Measurements from ENCODE around the gene CFAP100. TPM values are rescaled to one million over a fixed set of nuclear protein-coding genes. Genes with fewer than 3 reads are reported as not detected.

Gene CFAP100
- total and polyA plus RNA-seq, 2 experiments from 2014 or later = not detected

DNA sequence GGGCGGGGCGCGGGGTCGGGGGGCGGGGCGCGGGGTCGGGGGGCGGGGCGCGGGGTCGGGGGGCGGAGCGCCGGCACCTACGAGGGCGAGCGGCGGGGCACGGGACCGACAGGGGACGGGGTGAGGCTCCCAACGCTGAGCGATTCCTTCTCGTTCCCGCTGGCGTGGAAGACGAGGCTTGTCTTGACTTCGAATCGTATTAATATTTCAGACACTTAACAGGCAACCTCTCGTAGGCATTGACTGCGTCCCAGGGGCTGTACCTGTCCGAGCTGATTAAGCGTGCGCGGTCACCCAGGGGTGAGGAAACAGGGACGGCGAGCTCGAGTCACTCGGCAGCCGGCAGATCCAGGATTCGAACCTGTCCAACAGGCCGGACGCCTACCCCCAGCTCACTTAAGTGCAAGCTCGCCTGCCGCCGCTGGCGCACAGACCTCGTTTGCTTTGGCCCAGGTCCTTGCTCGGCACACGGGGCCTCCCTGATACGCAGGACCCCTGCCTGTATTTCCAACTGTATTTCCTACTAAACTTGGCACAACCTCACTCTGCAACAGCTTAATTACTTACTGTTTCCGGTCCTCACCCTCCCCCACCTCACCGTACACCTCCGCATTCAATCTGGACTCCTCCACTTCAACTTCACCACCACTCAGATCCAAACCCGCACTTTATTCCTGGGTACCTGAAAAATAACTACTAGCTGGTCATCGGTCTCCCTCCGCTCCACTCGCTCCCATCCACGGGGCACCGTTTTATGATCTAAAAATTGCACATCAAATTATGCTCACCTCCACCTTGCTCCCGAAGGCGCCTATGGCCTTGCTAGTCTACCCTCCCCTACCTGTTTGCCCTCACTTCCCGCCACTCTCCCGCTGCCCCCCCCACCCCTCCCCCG, 81.7 kb downstream of the CFAP100 start:
- Histone ChIP-seq H3K4me1 (ENCODE audit: insufficient read depth) (peaks cover 25% of the 10 kb centered on the region), H3K9me2 (replicated peaks; ENCODE audit: insufficient read depth) (no peaks in the 10 kb centered on the region), H3K4me2 (peak overlapping the region; percentile 75), H3K27me3 (no peaks in the 10 kb centered on the region), H3K4me3 (peak overlapping the region; percentile 41), H4K20me1 (ENCODE audit: insufficient read depth, poor library complexity, severe bottlenecking) (peaks cover 37% of the 10 kb centered on the region), H3K9me3 (ENCODE audit: low read depth) (no peaks in the 10 kb centered on the region), H3K79me2 (peaks cover 33% of the 10 kb centered on the region), H3K27ac (peak overlapping the region; percentile 94), H3K36me3 (replicated peaks; ENCODE audit: insufficient read depth, low read depth) (no peaks in the 10 kb centered on the region), H2AFZ (peak overlapping the region; percentile 80)
- no peak for TF ChIP-seq EZH2 (IDR thresholded peaks at IDR 0.05; ENCODE audit: borderline replicate concordance)
- TF ChIP-seq EZH2phosphoT487 (IDR thresholded peaks at IDR 0.05; ENCODE audit: low read depth, severe bottlenecking, unreplicated experiment) = no peak
- TF ChIP-seq, protein P1, sequence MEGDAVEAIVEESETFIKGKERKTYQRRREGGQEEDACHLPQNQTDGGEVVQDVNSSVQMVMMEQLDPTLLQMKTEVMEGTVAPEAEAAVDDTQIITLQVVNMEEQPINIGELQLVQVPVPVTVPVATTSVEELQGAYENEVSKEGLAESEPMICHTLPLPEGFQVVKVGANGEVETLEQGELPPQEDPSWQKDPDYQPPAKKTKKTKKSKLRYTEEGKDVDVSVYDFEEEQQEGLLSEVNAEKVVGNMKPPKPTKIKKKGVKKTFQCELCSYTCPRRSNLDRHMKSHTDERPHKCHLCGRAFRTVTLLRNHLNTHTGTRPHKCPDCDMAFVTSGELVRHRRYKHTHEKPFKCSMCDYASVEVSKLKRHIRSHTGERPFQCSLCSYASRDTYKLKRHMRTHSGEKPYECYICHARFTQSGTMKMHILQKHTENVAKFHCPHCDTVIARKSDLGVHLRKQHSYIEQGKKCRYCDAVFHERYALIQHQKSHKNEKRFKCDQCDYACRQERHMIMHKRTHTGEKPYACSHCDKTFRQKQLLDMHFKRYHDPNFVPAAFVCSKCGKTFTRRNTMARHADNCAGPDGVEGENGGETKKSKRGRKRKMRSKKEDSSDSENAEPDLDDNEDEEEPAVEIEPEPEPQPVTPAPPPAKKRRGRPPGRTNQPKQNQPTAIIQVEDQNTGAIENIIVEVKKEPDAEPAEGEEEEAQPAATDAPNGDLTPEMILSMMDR (IDR thresholded peaks at IDR 0.05; ENCODE audit: poor library complexity) = no peak
- WGBS (ENCODE audit: low lambda C conversion rate, missing lambda C conversion rate) = 19% methylated on average over 41 of the region's 66 CpGs
- no peak for DNase-seq (ENCODE audit: low spot score)

DNA sequence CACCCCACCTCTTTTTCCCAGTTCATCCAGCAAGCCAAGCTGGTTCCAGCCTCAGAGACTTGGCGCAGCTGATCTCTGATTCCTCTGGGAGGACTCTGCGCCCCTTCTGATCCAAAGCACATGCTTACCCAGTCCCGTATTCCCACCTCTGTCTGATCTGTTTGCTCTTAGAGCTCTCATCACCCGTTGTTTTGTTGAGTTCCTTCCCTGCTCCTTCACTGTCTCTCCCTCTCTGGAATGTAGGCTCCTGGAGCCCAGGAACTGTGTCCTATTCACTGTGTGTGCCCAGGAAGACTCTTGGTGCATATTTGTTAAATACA, 82.3 kb downstream of the CFAP100 start:
- H3K4me2 ChIP-seq = peak overlapping the region; percentile 75
- H3K9me2 ChIP-seq (replicated peaks; ENCODE audit: insufficient read depth) = no peaks in the 10 kb centered on the region
- no peak for DNase-seq (ENCODE audit: low spot score)
- peaks cover 31% of the 10 kb centered on the region for H4K20me1 ChIP-seq (ENCODE audit: insufficient read depth, poor library complexity, severe bottlenecking)
- no peak overlapping the region for H2AFZ ChIP-seq
- H3K9me3 ChIP-seq (ENCODE audit: low read depth) = no peaks in the 10 kb centered on the region
- whole genome bisulfite sequencing (ENCODE audit: low lambda C conversion rate, missing lambda C conversion rate) = 71% methylated on average over 4 of the region's 4 CpGs
- peaks cover 27% of the 10 kb centered on the region for H3K79me2 ChIP-seq
- H3K27me3 ChIP-seq = no peaks in the 10 kb centered on the region
- peaks cover 23% of the 10 kb centered on the region for H3K4me1 ChIP-seq (ENCODE audit: insufficient read depth)
- H3K4me3 ChIP-seq = no peak overlapping the region
- TF ChIP-seq, protein P1 (IDR thresholded peaks at IDR 0.05; ENCODE audit: poor library complexity) = no peak
- TF ChIP-seq EZH2phosphoT487 (IDR thresholded peaks at IDR 0.05; ENCODE audit: low read depth, severe bottlenecking, unreplicated experiment) (no peak), EZH2 (IDR thresholded peaks at IDR 0.05; ENCODE audit: borderline replicate concordance) (no peak)
- H3K27ac ChIP-seq = no peak overlapping the region
- H3K36me3 ChIP-seq (replicated peaks; ENCODE audit: insufficient read depth, low read depth) = no peaks in the 10 kb centered on the region

DNA sequence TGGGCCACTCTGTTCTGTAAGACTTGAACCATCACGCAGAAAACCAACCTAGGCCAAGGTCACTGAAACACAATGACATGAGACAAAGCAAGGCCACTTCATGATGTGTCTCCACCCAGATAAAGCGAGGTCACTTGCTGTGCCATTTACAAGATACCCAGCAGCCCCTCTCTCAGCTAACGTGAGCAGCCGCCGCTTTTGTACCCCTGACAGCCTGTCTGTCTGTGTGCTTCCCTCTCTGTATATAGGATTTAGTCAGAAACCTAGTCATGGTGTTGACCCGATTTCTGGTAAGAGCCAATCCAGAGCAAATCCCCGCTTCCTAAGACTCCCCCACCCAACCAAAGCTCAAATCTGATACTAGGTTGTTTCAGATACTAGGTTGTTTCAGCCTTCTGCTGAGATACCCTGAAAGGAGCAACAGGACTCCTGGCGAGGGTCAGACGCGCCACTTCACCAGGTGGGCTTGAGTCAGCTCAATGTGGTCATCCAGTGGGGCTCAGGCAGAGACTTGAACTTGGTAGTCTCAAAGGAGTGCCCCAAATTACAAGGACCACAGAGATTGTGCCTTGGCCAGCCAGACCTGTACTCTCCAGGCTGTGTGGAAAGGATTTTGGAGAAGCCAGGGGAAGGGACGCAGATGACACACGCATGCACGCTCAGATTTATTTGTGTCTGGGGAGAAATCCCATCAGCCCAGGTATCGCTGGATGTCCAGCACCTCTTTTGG, 84.0 kb downstream of the CFAP100 start:
- no peaks in the 10 kb centered on the region for H3K27me3 ChIP-seq
- TF ChIP-seq EZH2 (IDR thresholded peaks at IDR 0.05; ENCODE audit: borderline replicate concordance) (no peak), EZH2phosphoT487 (IDR thresholded peaks at IDR 0.05; ENCODE audit: low read depth, severe bottlenecking, unreplicated experiment) (no peak)
- TF ChIP-seq, protein P1 (IDR thresholded peaks at IDR 0.05; ENCODE audit: poor library complexity) = no peak
- no peak for DNase-seq (ENCODE audit: low spot score)
- H3K27ac ChIP-seq = no peak overlapping the region
- peaks cover 15% of the 10 kb centered on the region for H4K20me1 ChIP-seq (ENCODE audit: insufficient read depth, poor library complexity, severe bottlenecking)
- H2AFZ ChIP-seq = no peak overlapping the region
- H3K79me2 ChIP-seq = peaks cover 13% of the 10 kb centered on the region
- WGBS (ENCODE audit: low lambda C conversion rate, missing lambda C conversion rate) = 94% methylated on average over 14 of the region's 14 CpGs
- H3K4me2 ChIP-seq = no peak overlapping the region
- no peaks in the 10 kb centered on the region for H3K9me3 ChIP-seq (ENCODE audit: low read depth)
- peaks cover 8% of the 10 kb centered on the region for H3K4me1 ChIP-seq (ENCODE audit: insufficient read depth)
- H3K36me3 ChIP-seq (replicated peaks; ENCODE audit: insufficient read depth, low read depth) = no peaks in the 10 kb centered on the region
- no peak overlapping the region for H3K4me3 ChIP-seq
- H3K9me2 ChIP-seq (replicated peaks; ENCODE audit: insufficient read depth) = no peaks in the 10 kb centered on the region

Data from hepatocyte (in vitro differentiated cells).